GM12878 (cell line): Measurements from ENCODE around the gene VEPH1. TPM values are rescaled to one million over a fixed set of nuclear protein-coding genes. Genes with fewer than 3 reads are reported as not detected.

ENCODE experiments used
- ATAC-seq: fragments of 200-7000 bp; cut with Tn5 transposase; 3 replicates; pipeline ENCODE4 v1.9.1; 2020; ENCODE audit warnings: mild to moderate bottlenecking, moderate library complexity
- BruUV-seq: library from RNA; stranded (reverse); fragments of 400-500 nt; replicated peaks from 2 replicates; lab custom pipeline; 2021; lab: Mats Ljungman, UMichigan
- CTCF ChIA-PET: fragments of 300-600 bp; sonication (Branson Sonifier 250); formaldehyde crosslinking; extraction: SDS; loops from one replicate; lab custom pipeline; 2021; ENCODE audit warnings: inconsistent platforms; lab: Yijun Ruan, JAX
- POLR2A ChIA-PET: fragments of 350-600 bp; formaldehyde crosslinking; extraction: SDS; loops from one replicate; lab custom pipeline; 2021; ENCODE audit warnings: inconsistent platforms; lab: Charles Lee
- RAD21 ChIA-PET: fragments of 300-600 bp; sonication (Branson Sonifier 250); formaldehyde crosslinking; loops from one replicate; lab custom pipeline; 2023; ENCODE audit warnings: antibody characterized with exemption; ENCODE audit not compliant: unreplicated experiment; lab: Charles Lee
- SMC1A ChIA-PET: fragments of 300-600 bp; sonication (Branson Sonifier 250); formaldehyde crosslinking; loops from one replicate; lab custom pipeline; 2023; ENCODE audit not compliant: unreplicated experiment, uncharacterized antibody; lab: Charles Lee
- DNase-seq: peaks from one replicate; pipeline ENCODE4 v3.0.0-alpha.2; 2011; ENCODE audit warnings: low read depth, low spot score
- FAIRE-seq: peaks from 3 replicates; lab custom pipeline; 2011; peaks lifted over from hg19 to GRCh38; lab: Jason Lieb, UNC
- H2AFZ ChIP-seq: 2 replicates; pipeline ENCODE4 v1.6.0; 2011; ENCODE audit warnings: low read depth, low read length, control low read depth; ENCODE audit not compliant: control insufficient read depth
- H3K27ac ChIP-seq: 2 replicates; pipeline ENCODE4 v1.5.1; 2011; ENCODE audit warnings: control low read depth; ENCODE audit not compliant: control insufficient read depth, insufficient read depth
- H3K27me3 ChIP-seq, 2 experiments: replicated peaks in 1 of 2; 2 replicates each; pipeline versions ENCODE4 v1.6.0 to v1.6.1; 2011; ENCODE audit warnings: low read length in 1 of 2; ENCODE audit not compliant: control insufficient read depth in 2 of 2, insufficient read depth in 2 of 2
- H3K36me3 ChIP-seq, 2 experiments: 2 replicates each; pipeline ENCODE4 v1.5.1; 2011; ENCODE audit warnings: low read length in 1 of 2; ENCODE audit not compliant: control insufficient read depth in 2 of 2, insufficient read depth in 2 of 2
- H3K4me1 ChIP-seq: 2 replicates; pipeline ENCODE4 v1.6.1; 2011; ENCODE audit warnings: mild to moderate bottlenecking, low read length, moderate library complexity, mixed read lengths; ENCODE audit not compliant: control insufficient read depth, insufficient read depth
- H3K4me2 ChIP-seq: 2 replicates; pipeline ENCODE4 v1.6.0; 2011; ENCODE audit warnings: control low read depth; ENCODE audit not compliant: control insufficient read depth, insufficient read depth
- H3K4me3 ChIP-seq: fragments of 200-600 bp; sonication (generic); 2 replicates; pipeline ENCODE4 v1.5.1; 2016
- H3K79me2 ChIP-seq: 2 replicates; pipeline ENCODE4 v1.6.0; 2011; ENCODE audit warnings: low read length; ENCODE audit not compliant: control insufficient read depth, insufficient read depth
- H3K9ac ChIP-seq: 2 replicates; pipeline ENCODE4 v1.8.0; 2011; ENCODE audit warnings: low read length, control low read depth, mixed read lengths; ENCODE audit not compliant: control insufficient read depth, insufficient read depth
- H3K9me3 ChIP-seq: replicated peaks from 3 replicates; pipeline ENCODE4 v1.5.1; 2011; ENCODE audit warnings: mild to moderate bottlenecking, low read length; ENCODE audit not compliant: control insufficient read depth, insufficient read depth
- H4K20me1 ChIP-seq: 2 replicates; pipeline ENCODE4 v1.6.0; 2011; ENCODE audit not compliant: control insufficient read depth, insufficient read depth
- BMI1 ChIP-seq: fragments of 450-650 bp; IDR thresholded peaks from 2 replicates; pipeline ENCODE4 v1.6.1; 2016; ENCODE audit warnings: mild to moderate bottlenecking, moderate library complexity, borderline replicate concordance
- CHD1 ChIP-seq: IDR thresholded peaks from 2 replicates; pipeline ENCODE4 v1.6.1; 2012; ENCODE audit warnings: low read depth, low read length, improper control_type of control experiment
- CHD4 ChIP-seq: fragments of 200-600 bp; sonication (generic); IDR thresholded peaks from 2 replicates; pipeline ENCODE4 v1.6.1; 2016; ENCODE audit warnings: mild to moderate bottlenecking
- CTCF ChIP-seq, 3 experiments: IDR thresholded peaks in 2 of 3; conservative IDR thresholded peaks in 1 of 3; 2 replicates each; pipeline ENCODE4 v1.5.1; 2011; ENCODE audit warnings: low read depth in 3 of 3, low read length in 3 of 3, mild to moderate bottlenecking in 3 of 3, control low read depth in 2 of 3, moderate library complexity in 2 of 3, inconsistent platforms in 1 of 3, mixed read lengths in 1 of 3; ENCODE audit not compliant: control insufficient read depth in 2 of 3, insufficient read depth in 1 of 3; ENCODE audit errors: extremely low read depth in 1 of 3
- RBBP5 ChIP-seq: fragments of 200-600 bp; sonication (generic); conservative IDR thresholded peaks from 2 replicates; pipeline ENCODE4 v1.6.1; 2016
- REST ChIP-seq: IDR thresholded peaks from 2 replicates; pipeline ENCODE4 v1.6.1; 2012; ENCODE audit warnings: mild to moderate bottlenecking, low read depth, low read length
- SKIL ChIP-seq: fragments of 450-650 bp; IDR thresholded peaks from 2 replicates; pipeline ENCODE4 v1.6.1; 2017; ENCODE audit warnings: mild to moderate bottlenecking, low read depth, inconsistent platforms; ENCODE audit not compliant: poor library complexity, severe bottlenecking
- TBL1XR1 ChIP-seq: IDR thresholded peaks from 2 replicates; pipeline ENCODE4 v1.6.1; 2012; ENCODE audit warnings: low read depth, low read length, improper control_type of control experiment
- USF2 ChIP-seq: IDR thresholded peaks from 2 replicates; pipeline ENCODE4 v1.6.1; 2011; ENCODE audit warnings: low read depth, low read length, improper control_type of control experiment, borderline replicate concordance
- ZZZ3 ChIP-seq: IDR thresholded peaks from 2 replicates; pipeline ENCODE4 v1.6.1; 2011; ENCODE audit warnings: low read depth; ENCODE audit not compliant: control insufficient read depth, insufficient read length
- WGBS: methylation state at CpG from one replicate; pipeline ENCODE4 v1.1.6; 2016; ENCODE audit warnings: low lambda C conversion rate; ENCODE audit not compliant: insufficient replicate concordance, insufficient coverage; ENCODE audit errors: missing lambda C conversion rate; 5-methylcytosine and 5-hydroxymethylcytosine counted together
- in situ Hi-C: fragments of 300-500 bp; cut with MboI; formaldehyde crosslinking; loops from 9 replicates; pipeline ENCODE4 v1.14.3; 2018; ENCODE audit warnings: mixed read lengths
- intact Hi-C: fragments of 100-400 bp; cut with micrococcal nuclease; formaldehyde crosslinking; loops from one replicate; pipeline ENCODE4 v1.14.2; 2022; ENCODE audit not compliant: unreplicated experiment
- polyA plus RNA-seq, 11 experiments: library from polyadenylated mRNA; depleted of rRNA in 4 of 11; unstranded in 6 of 11; stranded (reverse) in 5 of 11; fragments of >200 nt; fragmentation: Nextera tagmentation in 4 of 11; fragmentation: Illumina TruSeq in 1 of 11; extraction: Ambion mirVana in 4 of 11; extraction: Trizol in 1 of 11; gene quantifications; 1 replicate in 1 of 11; 2 replicates in 10 of 11; pipeline versions ENCODE4 v1.2.1 to v1.2.3, GENCODE V29; 2011 to 2016; ENCODE audit warnings: inconsistent platforms in 2 of 11, missing spikeins in 2 of 11, low read depth in 1 of 11
- total RNA-seq, 4 experiments: library from RNA; depleted of rRNA in 3 of 4; stranded (reverse); fragments of >200 nt in 3 of 4; fragmentation: Illumina TruSeq in 1 of 4; extraction: Trizol in 1 of 4; gene quantifications; 2 replicates each; pipeline versions ENCODE4 v1.2.1 to v1.2.3, GENCODE V29; 2013 to 2021

The VEPH1 gene
- total and polyA plus RNA-seq, 10 of the 15 experiments (the other 5 are each of a cell fraction or from before 2014, with no cell fraction given): 0.04 to 0.26 (median 0.17) TPM; not detected in 7

GRCh38 chr3:157317895-157318294, 185.3 kb downstream of the VEPH1 start:
- DNase-seq (no peak), ATAC-seq (no peak)
- POLR2A ChIA-PET: no interaction called here
- TF ChIP-seq ZZZ3 (no peak), TBL1XR1 (no peak), CTCF (IDR thresholded peaks at IDR 0.05 in 2 of 3, conservative IDR thresholded peaks at IDR 0.05 in 1 of 3; ENCODE audit: control insufficient read depth in 2 of 3, extremely low read depth in 1 of 3, insufficient read depth in 1 of 3, low read depth in 3 of 3, low read length in 3 of 3) (no peak), BMI1 (no peak), SKIL (no peak), USF2 (no peak), RBBP5 (no peak), REST (no peak), CHD4 (no peak), CHD1 (no peak)

More at GRCh38 chr3:157317895-157318294, 185.3 kb downstream of the VEPH1 start:
- intact Hi-C loops (no loop called here), in situ Hi-C loops (no loop called here)
- Histone ChIP-seq H3K36me3 (no peaks in the 10 kb centered on the region), H3K27ac (no peak overlapping the region), H3K4me2 (no peak overlapping the region), H3K4me3 (no peak overlapping the region), H2AFZ (no peak overlapping the region), H3K9me3 (no peaks in the 10 kb centered on the region), H3K9ac (no peak overlapping the region), H3K79me2 (no peaks in the 10 kb centered on the region), H3K4me1 (no peaks in the 10 kb centered on the region), H4K20me1 (no peaks in the 10 kb centered on the region), H3K27me3 (no peaks in the 10 kb centered on the region)
- 0% methylated on average over 1 of the region's 1 CpG for WGBS
- FAIRE-seq: no peak
- ChIA-PET SMC1A (no interaction called here), CTCF (no interaction called here), RAD21 (no interaction called here)
- BruUV-seq: no TSS peak
